Esophagus muscularis mucosa (tissue), 4 donors: Measurements from ENCODE around the gene TRMT1.

ENCODE experiments used
- CTCF ChIP-seq, 3 experiments: fragments of 200-600 bp in 2 of 3; fragments of 450-650 bp in 1 of 3; sonication (generic) in 2 of 3; IDR thresholded peaks; one replicate each; pipeline ENCODE4 v1.5.1; 2017 to 2019; ENCODE audit warnings: antibody characterized with exemption in 3 of 3, mild to moderate bottlenecking in 2 of 3, moderate library complexity in 1 of 3
- EP300 ChIP-seq: sonication (generic); formaldehyde crosslinking; IDR thresholded peaks from one replicate; pipeline ENCODE4 v1.6.1; 2017; ENCODE audit warnings: antibody characterized with exemption
- POLR2A ChIP-seq: fragments of 450-650 bp; IDR thresholded peaks from one replicate; pipeline ENCODE4 v1.6.1; 2017; ENCODE audit warnings: antibody characterized with exemption, moderate library complexity, mild to moderate bottlenecking, low read depth
- POLR2AphosphoS5 ChIP-seq, 2 donors: sonication (generic); formaldehyde crosslinking; IDR thresholded peaks; one replicate each; pipeline ENCODE4 v1.6.1; 2017; ENCODE audit warnings: antibody characterized with exemption in 2 of 2

GRCh38 chr19:13127051-13127450 is 10.5 kb upstream of the TRMT1 start:
- TF ChIP-seq POLR2AphosphoS5 (IDR thresholded peaks at IDR 0.05) (no peak), POLR2A (no peak), CTCF (IDR thresholded peaks at IDR 0.05) (no peak), EP300 (no peak)
